ENCODE data around the gene UGCG.
"Not testable (repeated sequence)": the region's sequence is repeated elsewhere in the genome, so short reads cannot be mapped to it uniquely, and the experiment has no call there.

UGCG gene

DNA sequence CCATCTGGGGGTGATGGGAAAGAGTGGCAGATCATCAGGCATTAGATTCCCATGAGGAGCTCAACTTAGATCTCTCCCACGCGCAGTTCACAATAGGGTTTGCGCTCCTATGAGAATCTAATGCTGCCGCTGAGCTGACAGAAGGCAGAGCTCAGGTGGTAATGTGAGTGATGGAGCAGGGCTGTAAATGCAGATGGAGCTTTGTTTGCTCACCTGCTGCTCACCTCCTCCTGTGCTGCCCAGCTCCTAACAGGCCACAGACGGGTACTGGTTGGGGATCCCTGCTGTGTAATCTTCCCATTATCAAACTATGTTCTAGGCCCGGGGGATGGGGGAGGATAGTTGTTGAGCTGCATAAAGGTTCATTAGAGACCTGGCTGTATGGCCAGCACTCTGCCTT, 58.4 kb downstream of the UGCG start:
- DNase-seq (ENCODE audit: low spot score) = no peak

DNA sequence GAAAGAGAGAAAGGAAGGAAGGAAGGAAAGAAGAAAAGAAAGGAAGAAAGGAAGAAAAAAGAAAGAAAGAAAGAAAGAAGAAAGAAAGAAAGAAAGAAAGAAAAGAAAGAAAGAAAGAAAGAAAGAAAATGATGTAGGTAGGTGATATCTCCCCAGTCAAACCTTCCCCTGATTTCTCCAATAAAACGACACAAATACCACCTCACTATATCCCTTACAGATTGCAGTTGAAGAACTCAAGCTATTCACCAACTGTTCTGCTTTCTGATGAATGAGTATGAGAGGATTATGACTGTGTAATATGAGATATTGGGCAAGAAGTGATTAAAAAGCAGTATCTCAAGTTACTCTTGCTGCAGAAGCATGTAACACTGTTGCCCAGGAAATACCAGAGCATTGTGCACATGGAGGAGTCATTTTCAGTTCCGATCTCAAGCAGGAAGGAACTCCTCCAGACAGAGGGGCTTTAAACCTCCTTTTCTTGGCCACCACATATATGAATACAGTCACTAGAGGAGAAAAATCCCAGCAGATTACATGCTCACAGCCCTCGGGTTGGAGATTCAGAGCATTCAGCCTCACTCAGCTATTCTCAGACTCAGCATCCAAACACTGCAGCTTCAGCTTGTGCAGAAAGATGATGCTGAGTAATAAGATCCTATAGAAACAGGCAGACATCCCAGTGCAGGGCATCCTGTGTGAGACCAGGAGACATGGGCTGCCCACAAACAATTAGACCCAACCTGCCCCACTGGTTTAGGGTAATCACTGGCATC, 61.4 kb downstream of the UGCG start:
- no peak for DNase-seq (ENCODE audit: low spot score)

DNA sequence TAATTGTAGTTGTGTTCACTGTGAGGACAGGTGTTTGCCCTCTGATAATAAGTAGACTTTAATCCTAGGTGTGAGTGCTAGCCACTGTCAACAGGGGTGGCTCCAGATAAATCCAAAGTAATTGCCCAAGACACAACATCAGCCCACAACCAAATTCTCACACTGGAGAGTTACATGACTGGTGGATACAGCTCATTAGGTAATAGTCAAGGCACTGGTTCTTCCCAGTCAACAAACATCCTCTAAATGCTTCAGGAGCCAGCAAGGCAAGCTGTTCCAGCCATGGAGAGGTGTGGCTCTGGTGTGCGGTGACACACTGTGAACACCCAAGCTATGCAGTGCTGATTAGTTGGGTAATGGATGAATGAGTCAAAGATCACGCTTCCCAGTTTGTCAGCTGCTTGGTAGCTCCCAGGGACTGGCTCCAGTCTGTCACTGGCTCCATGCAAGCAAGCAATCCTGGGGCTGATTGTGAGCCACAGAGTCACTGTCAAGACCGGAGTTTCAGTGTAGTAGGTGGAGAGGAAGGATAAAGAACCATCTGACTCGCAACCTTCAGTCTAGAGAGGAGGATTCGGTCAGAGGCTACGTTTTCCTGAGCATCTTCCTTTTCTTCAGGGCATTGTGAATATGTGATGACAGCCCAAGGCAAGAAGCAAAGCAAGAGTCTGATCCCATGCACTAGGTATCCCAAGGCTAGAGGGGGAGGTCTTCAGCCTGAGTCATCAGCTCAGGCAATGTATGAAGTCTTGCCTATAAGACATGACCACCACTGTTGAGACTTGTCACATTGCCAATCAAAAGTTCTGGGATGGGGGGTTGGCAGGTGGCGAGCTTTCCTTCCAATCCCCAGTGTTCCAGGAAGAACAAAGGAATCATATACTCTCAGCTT, 63.1 kb downstream of the UGCG start:
- DNase-seq (ENCODE audit: low spot score) = peak; percentile 52

DNA sequence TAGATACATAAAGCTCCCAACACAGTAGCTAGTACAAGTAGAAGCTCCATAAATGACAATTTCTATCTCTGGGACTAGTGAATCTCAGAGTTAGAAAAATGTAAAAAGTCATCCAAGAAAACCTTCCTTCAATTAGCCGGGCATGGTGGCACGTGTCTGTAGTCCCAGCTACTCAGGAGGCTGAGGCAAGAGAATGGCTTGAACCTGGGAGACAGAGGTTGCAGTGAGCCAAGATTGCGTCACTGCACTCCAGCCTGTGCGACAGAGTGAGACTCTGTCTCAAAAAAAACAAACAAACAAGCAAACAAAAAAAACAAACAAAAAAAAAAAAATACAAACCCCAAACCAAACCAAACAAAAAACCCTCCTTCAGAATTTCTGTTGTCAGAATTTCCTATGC, 63.9 kb downstream of the UGCG start:
- DNase-seq (ENCODE audit: low spot score) = not testable (repeated sequence)

DNA sequence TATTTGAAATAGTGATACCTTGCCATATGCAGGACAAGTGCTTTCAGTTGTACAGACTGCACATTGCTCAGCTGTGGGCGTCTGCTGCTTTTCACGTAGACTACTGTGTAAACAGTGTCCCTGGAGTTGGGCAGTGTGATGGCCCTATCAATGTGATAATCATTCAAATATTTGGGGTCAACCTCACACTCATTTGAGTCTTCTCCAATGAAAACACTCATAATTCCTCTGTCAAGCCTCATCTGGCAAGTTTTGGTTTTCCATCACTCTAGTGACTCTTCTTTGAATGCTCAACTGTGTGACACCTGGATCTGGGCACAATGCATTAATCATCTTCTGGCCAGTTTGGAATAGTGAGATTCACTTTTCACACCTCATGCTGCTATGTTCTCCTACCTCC, 64.4 kb downstream of the UGCG start:
- no peak for DNase-seq (ENCODE audit: low spot score)

DNA sequence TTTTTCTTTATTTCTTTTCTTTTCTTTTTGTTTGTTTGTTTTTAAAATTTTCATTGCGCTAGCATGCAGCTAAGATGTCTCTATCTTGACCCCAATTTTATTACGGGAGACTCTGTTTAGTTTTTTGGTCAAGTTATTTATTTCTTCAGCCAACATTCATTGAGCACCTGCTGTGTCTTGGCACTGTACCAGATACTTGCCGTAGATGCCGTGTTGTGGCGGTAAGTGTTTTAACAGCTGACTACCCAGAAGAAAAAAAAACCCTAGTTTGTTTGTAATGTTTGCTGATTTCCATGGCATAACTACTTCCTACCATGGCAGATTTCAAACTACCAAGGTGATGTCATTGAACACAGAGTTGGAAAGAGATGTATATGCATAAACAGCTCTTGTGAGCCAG, 65.0 kb downstream of the UGCG start:
- DNase-seq (ENCODE audit: low spot score) = no peak

DNA sequence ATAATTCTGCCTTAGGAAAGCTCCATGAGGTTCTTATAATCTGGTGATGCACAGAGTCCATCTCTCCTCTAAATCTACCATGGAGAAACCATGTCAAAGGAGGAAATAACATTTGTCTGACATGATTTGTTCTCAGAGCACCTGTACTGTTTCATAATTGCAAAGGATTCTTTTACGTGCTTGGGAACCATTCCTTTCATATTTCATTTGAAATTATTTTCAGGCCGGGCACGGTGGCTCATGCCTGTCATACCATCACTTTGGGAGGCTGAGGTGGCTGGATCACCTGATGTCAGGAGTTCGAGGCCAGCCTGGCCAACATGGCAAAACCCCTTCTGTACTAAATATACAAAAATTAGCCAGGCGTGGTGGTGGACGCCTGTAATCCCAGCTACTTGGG, 65.4 kb downstream of the UGCG start:
- no peak for DNase-seq (ENCODE audit: low spot score)

DNA sequence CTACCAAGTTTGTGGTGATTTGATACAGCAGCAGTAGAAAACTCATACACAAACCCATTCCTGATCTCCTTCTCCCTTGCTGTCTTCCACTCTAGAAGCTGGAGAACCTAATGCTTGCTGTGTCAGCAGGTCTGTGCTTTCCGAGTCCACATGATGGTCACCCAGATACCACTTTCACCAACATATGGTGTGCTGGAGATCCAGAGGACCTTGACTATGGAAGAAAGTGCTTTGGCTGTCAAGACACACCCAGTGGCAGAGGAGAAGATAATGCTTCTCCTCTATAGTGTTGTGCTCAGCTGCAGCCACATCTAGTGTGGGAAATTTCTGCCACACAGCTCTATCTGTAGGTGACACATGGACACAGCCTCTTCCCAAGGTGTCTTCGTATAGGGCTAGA, 67.4 kb downstream of the UGCG start:
- DNase-seq (ENCODE audit: low spot score) = no peak

DNA sequence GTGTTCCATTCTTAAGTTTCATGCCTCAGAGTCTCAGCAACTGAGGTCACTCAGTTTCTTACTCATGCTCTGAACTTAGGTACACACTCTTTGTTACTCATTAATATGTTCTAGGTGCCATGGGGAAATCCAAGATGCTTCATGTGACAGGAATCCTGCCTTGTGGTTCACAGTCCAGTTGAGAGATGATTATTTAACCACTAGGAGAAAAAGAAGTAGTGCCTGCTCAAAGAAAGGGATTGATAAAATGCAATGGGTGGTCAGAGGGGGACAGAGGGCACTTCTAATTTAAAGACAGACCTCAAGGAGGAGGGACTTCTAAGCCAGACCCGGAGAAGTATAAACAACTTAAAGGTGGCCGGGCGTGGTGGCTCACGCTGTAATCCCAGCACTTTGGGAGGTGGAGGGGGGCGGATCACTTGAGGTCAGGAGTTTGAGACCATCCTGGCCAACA, 69.0 kb downstream of the UGCG start:
- no peak for DNase-seq (ENCODE audit: low spot score)

DNA sequence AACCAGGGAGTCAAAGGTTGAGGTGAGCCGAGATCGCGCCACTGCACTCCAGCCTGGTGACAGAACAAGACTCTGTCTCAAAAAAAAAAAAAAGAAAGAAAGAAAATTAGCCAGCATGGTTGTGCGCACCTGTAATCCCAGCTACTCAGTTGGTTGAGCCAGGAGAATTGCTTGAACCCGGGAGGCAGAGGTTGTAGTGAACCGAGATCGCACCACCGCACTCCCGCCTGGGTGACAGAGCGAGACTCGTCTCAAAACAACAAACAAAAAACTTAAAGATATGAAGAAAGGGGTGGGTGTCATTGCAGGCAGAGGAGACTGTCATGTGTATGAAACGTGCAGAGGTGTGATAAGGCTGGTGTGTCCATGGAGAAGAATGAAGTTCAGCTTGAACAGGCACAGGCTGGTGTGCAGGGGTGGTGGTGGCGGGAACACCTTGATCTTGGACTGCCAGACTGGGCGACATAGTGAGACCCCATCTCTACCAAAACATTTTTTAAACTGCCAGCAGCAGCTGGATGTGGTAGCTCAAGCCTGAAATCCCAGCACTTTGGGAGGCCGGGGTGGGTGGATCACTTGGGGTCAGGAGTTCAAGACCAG, 69.6 kb downstream of the UGCG start:
- no peak for DNase-seq (ENCODE audit: low spot score)

DNA sequence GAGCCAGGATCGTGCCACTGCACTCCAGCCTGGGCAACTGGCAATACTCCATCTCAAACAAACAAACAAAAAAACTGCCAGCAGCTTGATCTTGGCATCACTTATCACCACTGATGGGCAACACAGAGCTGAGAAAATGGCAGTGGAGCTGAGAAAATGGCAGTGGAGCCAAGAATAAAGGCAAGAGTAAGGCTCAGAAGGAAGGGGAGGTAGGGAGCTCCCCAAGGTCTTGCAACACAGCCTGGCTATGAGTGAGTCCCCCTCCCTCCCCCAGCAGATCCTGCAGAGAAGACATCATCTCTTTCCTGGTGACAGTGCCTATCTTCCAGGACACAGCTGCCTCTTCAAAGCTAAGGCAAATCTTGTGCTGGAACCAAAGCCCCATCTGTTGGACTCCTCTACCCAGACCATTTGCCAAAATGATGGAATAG, 70.3 kb downstream of the UGCG start:
- no peak for DNase-seq (ENCODE audit: low spot score)

DNA sequence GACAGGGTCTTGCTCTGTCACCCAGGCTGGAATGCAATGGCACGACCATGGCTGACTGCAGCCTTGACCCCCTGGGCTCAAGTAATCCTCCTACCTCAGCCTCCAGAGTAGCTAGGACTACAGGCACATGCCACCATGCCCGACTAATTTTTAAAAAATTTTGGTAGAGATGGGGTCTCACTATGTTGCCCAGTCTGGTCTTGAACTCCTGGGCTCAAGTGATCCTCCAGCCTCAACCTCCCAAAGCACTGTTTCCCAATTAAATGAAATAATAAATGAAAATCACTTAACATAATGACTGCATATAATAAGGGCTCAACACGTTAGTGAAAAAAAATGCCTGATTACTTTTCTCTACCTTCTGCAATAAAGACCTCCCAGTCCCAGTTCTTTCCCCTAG, 71.0 kb downstream of the UGCG start:
- DNase-seq (ENCODE audit: low spot score) = no peak

DNA sequence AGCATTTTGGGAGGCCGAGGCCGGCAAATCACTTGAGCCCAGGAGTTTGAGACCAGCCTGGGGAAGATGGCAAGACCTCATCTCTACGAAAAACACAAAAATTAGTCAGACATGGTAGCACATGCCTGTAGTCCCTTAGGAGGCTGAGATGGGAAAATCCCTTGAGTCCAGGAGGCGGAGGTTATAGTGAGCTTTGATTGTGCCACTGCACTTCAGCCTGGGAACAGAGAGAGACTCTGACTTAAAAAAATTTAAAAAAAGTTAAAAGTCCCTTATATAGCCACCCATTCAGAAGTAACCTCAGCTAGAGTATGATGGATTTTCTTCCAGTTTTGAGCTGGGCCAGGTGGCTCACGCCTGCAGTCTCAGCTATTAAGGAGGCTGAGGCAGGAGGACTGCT, 72.4 kb downstream of the UGCG start:
- no peak for DNase-seq (ENCODE audit: low spot score)

DNA sequence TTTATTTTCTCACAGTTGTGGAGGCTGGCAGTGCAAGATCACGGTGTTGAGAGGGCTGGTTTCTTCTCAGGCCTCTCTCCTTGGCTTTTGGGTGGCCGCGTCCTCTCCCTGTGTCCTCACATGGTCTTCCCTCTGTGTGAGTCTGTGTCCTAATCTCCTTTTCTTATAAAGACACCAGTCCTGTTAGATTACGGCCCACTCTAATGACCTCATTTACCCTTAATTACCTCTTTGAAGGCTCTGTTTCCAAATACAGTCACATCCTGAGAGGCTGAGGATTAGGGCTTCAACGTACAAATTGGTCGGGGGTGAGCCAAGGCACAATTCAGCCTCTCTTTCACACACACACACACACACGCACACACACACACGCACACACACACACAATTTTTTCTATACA, 73.0 kb downstream of the UGCG start:
- no peak for DNase-seq (ENCODE audit: low spot score)

DNA sequence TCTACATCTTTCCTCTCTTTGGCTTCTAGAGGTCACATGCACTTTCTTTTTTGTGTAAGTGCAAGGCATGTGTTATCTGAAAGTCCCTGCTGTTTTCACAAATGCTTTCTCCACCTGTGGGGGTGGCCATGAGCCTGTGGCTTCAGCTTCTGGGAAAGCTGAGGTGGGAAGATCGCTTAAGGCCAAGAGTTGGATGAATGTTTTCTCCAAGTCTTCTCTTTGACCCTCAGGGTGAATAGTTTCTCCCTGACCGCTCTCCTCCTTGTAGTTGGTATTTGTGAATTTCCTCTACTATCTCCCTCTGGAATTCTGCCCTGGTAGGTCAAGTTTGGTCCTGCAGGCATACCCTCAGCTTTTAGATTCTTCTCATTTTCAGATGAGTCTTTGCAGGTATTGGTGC, 74.2 kb downstream of the UGCG start:
- no peak for DNase-seq (ENCODE audit: low spot score)

DNA sequence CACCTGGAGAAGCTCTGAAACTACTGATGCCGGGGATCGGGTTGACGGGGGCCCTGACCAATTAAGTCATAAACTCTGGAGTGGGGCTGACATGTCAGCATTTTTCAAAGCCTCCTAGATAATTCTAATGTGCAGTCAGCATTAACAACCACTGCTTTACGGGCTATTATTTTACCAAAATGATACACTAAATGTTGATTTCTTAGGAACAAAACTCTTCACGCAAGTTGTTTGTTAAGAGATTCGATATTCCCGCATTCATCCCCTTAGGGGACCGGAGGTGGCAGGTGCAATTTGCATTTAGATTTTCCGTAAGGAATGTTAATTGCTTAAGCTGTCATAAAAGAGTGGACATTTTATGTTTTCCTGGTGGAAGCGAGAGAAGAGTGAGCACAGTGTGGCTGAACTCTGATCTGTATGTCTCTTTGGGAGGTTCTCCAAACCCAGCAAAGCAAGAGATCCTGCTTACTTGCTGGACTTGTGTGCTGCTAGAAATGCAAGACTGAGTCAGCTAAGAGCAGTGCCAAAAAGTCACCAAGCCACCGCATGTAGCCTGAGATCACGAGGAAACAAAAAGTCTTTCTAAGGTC, 77.6 kb downstream of the UGCG start:
- DNase-seq (ENCODE audit: low spot score) = no peak

DNA sequence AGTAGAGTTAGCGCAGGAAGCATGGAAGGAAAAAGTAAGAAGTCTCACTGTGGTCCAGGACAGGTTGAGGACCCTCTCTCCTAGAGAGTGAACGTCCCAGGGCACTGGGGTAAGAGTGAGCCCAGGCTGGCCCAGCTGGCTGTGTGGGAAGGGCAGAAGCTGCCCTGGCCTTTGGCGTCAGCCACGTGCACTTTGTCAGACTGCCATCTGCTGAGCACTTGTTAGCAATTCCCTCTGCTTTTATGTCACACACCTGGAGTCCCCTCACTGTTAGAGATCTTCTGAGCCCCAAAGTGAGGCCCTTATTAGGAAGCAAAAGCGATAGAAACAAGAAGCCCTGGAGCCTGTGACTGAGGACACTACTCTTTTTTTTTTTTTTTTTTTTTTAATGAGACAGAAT, 79.1 kb downstream of the UGCG start:
- DNase-seq (ENCODE audit: low spot score) = peak; percentile 57

DNA sequence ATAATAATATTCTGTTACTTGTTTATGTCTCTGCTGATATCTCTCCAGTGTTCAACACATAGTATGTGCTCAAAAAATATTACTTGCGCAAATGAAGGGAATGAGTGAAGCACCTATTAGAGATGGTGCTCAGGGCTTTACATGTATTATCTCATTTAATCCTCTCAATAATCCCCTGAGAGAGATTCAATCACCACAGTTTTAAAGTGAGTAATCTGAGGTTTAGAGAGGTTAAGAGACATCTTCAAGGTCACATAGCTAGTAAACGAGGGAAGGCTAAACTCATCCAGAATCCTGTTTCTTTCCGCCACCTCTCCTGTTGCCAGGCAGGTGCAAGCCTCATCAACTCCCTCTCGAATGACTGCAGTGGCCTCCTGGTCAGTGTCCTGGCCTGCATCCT, 82.0 kb downstream of the UGCG start:
- DNase-seq (ENCODE audit: low spot score) = no peak

DNA sequence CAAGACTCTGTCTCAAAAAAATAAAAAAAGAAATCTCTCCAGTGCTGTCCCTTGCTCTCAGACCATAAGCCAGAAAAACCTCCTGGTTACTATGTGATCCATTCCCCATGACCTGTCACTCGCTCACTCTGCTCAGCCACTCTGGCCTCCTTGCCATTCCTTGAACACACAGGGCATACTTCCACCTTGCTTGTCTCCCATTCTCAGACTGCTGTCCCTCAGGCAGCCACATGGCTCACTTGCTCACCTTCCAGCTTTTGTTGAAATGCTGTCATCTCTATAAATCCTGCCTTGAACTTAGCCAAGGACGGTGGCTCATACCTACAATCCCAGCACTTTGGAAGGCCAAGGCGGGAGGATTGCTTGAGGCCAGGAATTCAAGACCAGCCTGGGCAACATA, 82.9 kb downstream of the UGCG start:
- no peak for DNase-seq (ENCODE audit: low spot score)

DNA sequence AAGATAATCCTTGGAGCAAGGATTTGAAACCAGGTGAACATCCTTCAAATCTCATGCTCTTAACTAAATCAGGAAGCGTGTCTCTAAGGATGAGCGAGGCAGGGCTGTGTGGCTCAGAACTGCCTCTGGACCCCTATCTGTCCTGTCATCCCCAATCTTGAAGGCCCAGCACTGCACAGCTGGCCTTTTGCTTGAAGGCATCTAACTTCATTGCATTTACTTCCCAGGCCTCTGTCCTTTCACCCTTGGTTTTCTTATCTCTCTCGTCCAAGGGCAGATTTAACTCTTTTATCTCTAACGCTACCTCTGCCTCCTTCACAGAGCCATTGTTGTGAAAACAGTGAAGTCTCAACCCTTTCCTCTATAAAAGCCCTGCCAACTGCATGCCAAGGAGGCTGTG, 83.8 kb downstream of the UGCG start:
- no peak for DNase-seq (ENCODE audit: low spot score)

DNA sequence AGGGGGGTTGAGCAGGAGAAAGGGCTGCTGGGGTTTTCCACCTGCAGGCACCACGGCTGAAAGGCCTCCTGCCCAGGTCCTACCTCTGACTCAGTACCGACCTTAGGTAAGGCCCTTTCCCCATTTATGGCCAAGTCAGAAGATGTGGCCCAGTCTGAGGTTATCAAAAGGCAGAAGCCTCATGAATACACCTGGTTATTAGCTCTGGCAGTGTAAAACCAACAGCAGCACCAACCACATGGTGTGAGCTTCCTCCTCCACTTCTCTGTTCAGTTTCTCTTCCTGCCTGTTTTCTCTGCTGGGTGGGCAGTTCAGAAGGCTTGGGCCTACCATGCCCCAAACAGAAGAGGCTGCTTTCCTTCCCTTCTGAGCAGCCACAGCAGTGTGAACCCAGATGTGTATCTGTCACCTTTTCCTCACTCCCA, 86.9 kb downstream of the UGCG start:
- no peak for DNase-seq (ENCODE audit: low spot score)

DNA sequence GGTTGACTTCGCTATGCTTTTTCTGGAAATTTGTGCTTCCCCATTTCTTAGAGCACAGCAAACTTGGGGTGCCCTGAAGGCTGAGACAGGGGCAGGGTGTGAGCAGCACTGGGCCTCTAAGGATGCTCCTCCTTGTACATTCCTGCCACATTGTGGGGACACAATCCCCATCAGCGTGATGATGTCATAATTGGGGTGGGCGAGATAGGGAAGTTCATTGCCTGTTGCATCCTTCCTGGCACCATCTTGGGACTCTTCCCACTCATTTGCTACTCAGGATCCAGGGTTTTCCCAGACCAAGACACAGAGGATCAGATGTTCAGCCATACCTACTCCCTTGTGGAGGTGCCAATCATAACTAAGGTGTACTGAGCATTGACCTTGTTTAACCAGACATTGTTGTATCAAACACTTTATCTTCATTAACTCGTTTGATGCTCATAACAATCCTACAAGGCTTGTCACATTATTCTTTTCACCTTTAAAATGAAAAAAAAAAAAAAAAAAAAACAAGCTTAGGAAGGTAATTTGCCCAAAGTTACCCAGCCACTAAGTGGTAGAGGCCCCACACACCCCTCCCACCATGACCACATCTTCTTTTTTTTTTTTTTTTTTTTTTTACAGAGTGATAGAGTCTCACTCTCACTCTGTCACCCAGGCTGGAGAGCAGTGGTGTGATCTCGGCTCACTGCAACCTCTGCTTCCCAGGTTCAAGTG, 87.6 kb downstream of the UGCG start:
- no peak for DNase-seq (ENCODE audit: low spot score)
